AG04449 (cell line): ENCODE measurements around the gene PTCHD1.

Experiments used
- CTCF ChIA-PET: fragments of 350-600 bp; formaldehyde crosslinking; extraction: SDS; loops from one replicate; lab custom pipeline; 2021; ENCODE audit warnings: antibody characterized with exemption; lab: Yijun Ruan, JAX
- POLR2A ChIA-PET: fragments of 400-600, 350-600 bp; formaldehyde crosslinking; extraction: SDS; loops from one replicate; lab custom pipeline; 2020; ENCODE audit warnings: antibody characterized with exemption, inconsistent platforms; lab: Yijun Ruan, JAX
- DNase-seq: peaks from one replicate; pipeline ENCODE4 v3.0.0-alpha.2; 2010; ENCODE audit warnings: low read depth, low spot score
- H3K4me3 ChIP-seq: 2 replicates; pipeline ENCODE4 v1.5.1; 2011; ENCODE audit warnings: low read depth, mild to moderate bottlenecking, control low read depth, low read length
- TF ChIP-seq, protein P1 (sequence below): IDR thresholded peaks from one replicate; pipeline ENCODE4 v1.5.1; 2011; ENCODE audit warnings: mild to moderate bottlenecking, moderate library complexity, low read length, control low read depth, inconsistent platforms; ENCODE audit not compliant: insufficient read depth; ENCODE audit errors: missing control alignments

The PTCHD1 gene

DNA sequence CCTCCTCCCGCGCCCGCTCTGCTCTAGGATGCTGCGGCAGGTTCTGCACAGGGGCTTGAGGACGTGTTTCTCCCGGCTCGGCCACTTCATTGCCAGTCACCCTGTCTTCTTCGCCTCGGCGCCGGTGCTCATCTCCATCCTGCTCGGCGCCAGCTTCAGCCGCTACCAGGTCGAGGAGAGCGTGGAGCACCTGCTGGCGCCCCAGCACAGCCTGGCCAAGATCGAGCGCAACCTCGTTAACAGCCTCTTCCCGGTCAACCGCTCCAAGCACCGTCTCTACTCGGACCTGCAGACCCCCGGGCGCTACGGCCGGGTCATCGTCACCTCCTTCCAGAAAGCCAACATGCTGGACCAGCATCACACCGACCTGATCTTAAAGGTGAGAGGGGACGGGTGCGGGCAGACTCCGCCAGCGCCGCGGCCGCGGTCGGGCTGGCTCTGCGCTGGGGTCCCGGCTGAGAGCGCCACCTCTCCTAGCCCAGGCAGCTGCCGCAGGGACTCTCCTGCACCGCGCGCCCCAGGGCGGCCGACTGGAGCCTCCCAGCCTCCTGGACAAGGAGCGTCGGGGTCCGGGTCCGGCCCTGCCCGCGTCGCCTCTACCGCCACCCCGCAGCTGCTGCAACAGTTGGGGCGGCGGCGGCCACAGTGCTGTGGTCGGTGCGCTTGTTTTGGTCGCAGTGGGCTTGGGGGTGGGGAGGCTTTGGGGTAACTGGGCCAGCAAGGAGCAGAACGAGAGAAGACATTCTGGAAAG lies at the start of gene PTCHD1:
TSS of gene PTCHD1 (plus strand) at position 2 of the 752 bp plus-strand sequence. CDS start at position 29, 27 bp downstream.
- DNase-seq = no peak
- POLR2A ChIA-PET = no interaction called here
- no peak within 1 kb of the TSS for H3K4me3 ChIP-seq
- CTCF ChIA-PET = no interaction called here
- TF ChIP-seq, protein P1, sequence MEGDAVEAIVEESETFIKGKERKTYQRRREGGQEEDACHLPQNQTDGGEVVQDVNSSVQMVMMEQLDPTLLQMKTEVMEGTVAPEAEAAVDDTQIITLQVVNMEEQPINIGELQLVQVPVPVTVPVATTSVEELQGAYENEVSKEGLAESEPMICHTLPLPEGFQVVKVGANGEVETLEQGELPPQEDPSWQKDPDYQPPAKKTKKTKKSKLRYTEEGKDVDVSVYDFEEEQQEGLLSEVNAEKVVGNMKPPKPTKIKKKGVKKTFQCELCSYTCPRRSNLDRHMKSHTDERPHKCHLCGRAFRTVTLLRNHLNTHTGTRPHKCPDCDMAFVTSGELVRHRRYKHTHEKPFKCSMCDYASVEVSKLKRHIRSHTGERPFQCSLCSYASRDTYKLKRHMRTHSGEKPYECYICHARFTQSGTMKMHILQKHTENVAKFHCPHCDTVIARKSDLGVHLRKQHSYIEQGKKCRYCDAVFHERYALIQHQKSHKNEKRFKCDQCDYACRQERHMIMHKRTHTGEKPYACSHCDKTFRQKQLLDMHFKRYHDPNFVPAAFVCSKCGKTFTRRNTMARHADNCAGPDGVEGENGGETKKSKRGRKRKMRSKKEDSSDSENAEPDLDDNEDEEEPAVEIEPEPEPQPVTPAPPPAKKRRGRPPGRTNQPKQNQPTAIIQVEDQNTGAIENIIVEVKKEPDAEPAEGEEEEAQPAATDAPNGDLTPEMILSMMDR = no peak

- H3K4me3 ChIP-seq = no peak overlapping the region
- ChIA-PET CTCF (no interaction called here), POLR2A (no interaction called here)
- DNase-seq = no peak
- TF ChIP-seq, protein P1 = no peak
These were observed 47.9 kb upstream of the PTCHD1 start for GRCh38 chrX:23286731-23287130.

GRCh38 chrX:23287191-23287725 lies 47.4 kb upstream of the PTCHD1 start:
- CTCF ChIA-PET = no interaction called here
- TF ChIP-seq, protein P1 = no peak
- no peak overlapping the region for H3K4me3 ChIP-seq
- POLR2A ChIA-PET = no interaction called here
- DNase-seq = no peak

DNA sequence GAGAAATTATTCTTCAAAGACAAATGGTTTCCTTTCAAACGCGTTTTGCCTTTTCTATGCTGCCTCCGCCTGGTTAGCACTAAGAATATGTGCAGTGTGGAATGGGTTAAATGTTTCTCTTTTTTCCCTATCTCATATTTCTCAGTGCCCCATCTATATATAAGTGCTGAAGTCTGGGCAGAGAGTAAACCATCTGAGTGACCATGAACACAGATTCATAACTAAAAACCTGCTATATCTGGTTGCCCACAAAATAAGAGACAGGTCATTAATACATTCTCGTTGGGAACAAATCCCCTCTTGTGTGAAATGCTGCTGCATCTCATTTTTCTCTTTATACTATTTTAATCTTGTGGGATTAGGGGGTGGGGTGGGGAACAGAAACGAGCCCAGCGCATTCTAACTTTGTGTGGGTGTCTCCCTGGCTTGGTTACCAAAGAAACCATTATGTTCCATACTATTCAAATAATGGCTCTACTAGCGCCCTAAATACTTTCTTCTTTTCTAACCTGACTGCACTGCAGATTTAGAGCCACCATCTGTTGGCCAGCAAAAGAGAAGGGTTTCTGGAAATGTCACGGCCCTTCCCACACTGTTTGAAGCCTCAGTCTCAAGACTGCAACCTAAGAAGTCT lies 42.2 kb upstream of the PTCHD1 start:
- CTCF ChIA-PET = no interaction called here
- no peak for DNase-seq
- H3K4me3 ChIP-seq = no peak overlapping the region
- TF ChIP-seq, protein P1 = no peak
- POLR2A ChIA-PET = no interaction called here

DNA sequence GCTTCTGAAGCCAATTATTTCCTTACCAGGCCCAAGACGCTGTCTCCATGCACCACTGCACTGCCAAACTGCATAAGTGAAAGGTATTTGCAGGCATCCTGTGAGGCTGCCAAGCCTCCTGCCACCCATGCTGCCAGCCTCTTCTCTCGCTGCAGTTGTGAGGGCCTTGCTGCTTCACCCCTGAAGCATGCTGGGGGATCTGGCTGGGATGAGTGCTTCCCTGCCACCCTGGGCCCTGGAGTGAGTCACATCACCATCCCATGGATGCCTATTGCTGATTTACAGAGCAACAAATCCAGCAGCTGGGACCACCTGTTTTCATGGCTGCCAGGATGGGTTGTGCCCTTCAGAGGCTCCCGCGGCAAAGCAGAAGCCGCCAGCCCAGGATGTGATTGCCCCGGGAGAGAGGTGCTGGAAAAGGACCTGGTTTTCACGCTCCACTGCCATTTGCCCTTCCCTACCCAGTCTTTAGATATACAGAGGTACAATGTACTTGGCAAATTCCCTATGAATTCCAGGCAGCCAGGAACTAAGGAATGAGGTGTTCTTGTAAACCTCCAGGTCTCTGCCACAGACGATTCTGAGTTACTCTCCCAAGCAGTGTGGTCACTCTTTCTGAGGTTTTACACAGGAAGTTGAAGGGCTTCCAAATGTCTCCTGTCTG lies 41.5 kb upstream of the PTCHD1 start:
- no peak for DNase-seq
- TF ChIP-seq, protein P1 = no peak
- H3K4me3 ChIP-seq = no peak overlapping the region
- POLR2A ChIA-PET = no interaction called here
- CTCF ChIA-PET = no interaction called here

GRCh38 chrX:23304881-23305280 lies 29.8 kb upstream of the PTCHD1 start:
- TF ChIP-seq, protein P1 = no peak
- no peak overlapping the region for H3K4me3 ChIP-seq
- CTCF ChIA-PET = interaction anchor here (0.8 kb wide), 1 partner anchor 13 kb away, joined by 3 read pairs; no protein-coding TSS in a partner anchor
- no peak for DNase-seq
- POLR2A ChIA-PET = no interaction called here
